H1 (cell line): ENCODE results near the gene MACROD2.

ENCODE experiments used
- CBX8 ChIP-seq: fragments of 300-800, 300-1000 bp; sonication (generic); IDR thresholded peaks from 2 replicates; pipeline ENCODE4 v1.7.1; 2016; ENCODE audit warnings: low read depth, low read length, borderline replicate concordance
- CTCF ChIP-seq, 3 experiments: IDR thresholded peaks; 1 replicate in 2 of 3; 2 replicates in 1 of 3; pipeline versions ENCODE4 v1.5.1 to v1.6.1; 2011; ENCODE audit warnings: low read length in 3 of 3, mild to moderate bottlenecking in 3 of 3, inconsistent platforms in 2 of 3, low read depth in 1 of 3, moderate library complexity in 1 of 3; ENCODE audit not compliant: insufficient read depth in 1 of 3; ENCODE audit errors: control extremely low read depth in 1 of 3
- EP300 ChIP-seq, 2 experiments: IDR thresholded peaks; 1 replicate in 1 of 2; 2 replicates in 1 of 2; pipeline ENCODE4 v1.6.1; 2011 to 2012; ENCODE audit warnings: low read depth in 2 of 2, low read length in 2 of 2, mild to moderate bottlenecking in 2 of 2, borderline replicate concordance in 1 of 2, inconsistent platforms in 1 of 2, moderate library complexity in 1 of 2
- RNF2 ChIP-seq: fragments of 200-900, 300-1000 bp; sonication (generic); IDR thresholded peaks from 2 replicates; pipeline ENCODE4 v1.7.1; 2016; ENCODE audit warnings: borderline replicate concordance, low read depth, mild to moderate bottlenecking, antibody characterized with exemption, low read length; ENCODE audit not compliant: poor library complexity, severe bottlenecking; ENCODE audit errors: missing control alignments

- TF ChIP-seq CTCF (IDR thresholded peaks at IDR 0.05; ENCODE audit: control extremely low read depth in 1 of 3, insufficient read depth in 1 of 3, low read depth in 1 of 3, low read length in 3 of 3) (no peak), RNF2 (no peak), CBX8 (no peak), EP300 (IDR thresholded peaks at IDR 0.05; ENCODE audit: borderline replicate concordance in 1 of 2, low read depth in 2 of 2, low read length in 2 of 2) (no peak)
Measured at GRCh38 chr20:15675061-15675514, 1679.8 kb downstream of the MACROD2 start.
